Measurements from ENCODE around the gene TMA7.
A peak's percentile ranks its signal among the peaks of the same experiment; 100 is the strongest.

The TMA7 gene

GRCh38 chr3:48472673-48472922, 32.5 kb downstream of the TMA7 start:
- no peak for TF ChIP-seq ZFX (IDR thresholded peaks at IDR 0.05; ENCODE audit: borderline replicate concordance)
- no peak for TF ChIP-seq CTCF (IDR thresholded peaks at IDR 0.05)
- H3K27ac ChIP-seq: peak overlapping the region; percentile 89

GRCh38 chr3:48472923-48473616, 33.0 kb downstream of the TMA7 start:
- TF ChIP-seq ZFX (IDR thresholded peaks at IDR 0.05; ENCODE audit: borderline replicate concordance) (no peak), CTCF (IDR thresholded peaks at IDR 0.05) (peak; percentile 44)
- H3K27ac ChIP-seq: peak overlapping the region; percentile 89

- TF ChIP-seq ZFX (IDR thresholded peaks at IDR 0.05; ENCODE audit: borderline replicate concordance) (no peak), CTCF (IDR thresholded peaks at IDR 0.05) (no peak)
- H3K27ac ChIP-seq: peak overlapping the region; percentile 89
These were observed 33.5 kb downstream of the TMA7 start for GRCh38 chr3:48473617-48473952.

GRCh38 chr3:48474031-48474430, 34.0 kb downstream of the TMA7 start:
- H3K27ac ChIP-seq: peak overlapping the region; percentile 89

GRCh38 chr3:48474619-48475018, 34.6 kb downstream of the TMA7 start:
- H3K27ac ChIP-seq: no peak overlapping the region
- no peak for TF ChIP-seq ZFX (IDR thresholded peaks at IDR 0.05; ENCODE audit: borderline replicate concordance)
- TF ChIP-seq CTCF (IDR thresholded peaks at IDR 0.05): no peak

GRCh38 chr3:48475188-48475587, 35.1 kb downstream of the TMA7 start:
- no peak overlapping the region for H3K27ac ChIP-seq
- no peak for TF ChIP-seq ZFX (IDR thresholded peaks at IDR 0.05; ENCODE audit: borderline replicate concordance)
- TF ChIP-seq CTCF (IDR thresholded peaks at IDR 0.05): no peak

GRCh38 chr3:48476426-48477053, 36.5 kb downstream of the TMA7 start:
- no peak for TF ChIP-seq ZFX (IDR thresholded peaks at IDR 0.05; ENCODE audit: borderline replicate concordance)
- H3K27ac ChIP-seq: no peak overlapping the region

- H3K27ac ChIP-seq: no peak overlapping the region
- no peak for TF ChIP-seq CTCF (IDR thresholded peaks at IDR 0.05)
- no peak for TF ChIP-seq ZFX (IDR thresholded peaks at IDR 0.05; ENCODE audit: borderline replicate concordance)
These were observed 38.0 kb downstream of the TMA7 start for GRCh38 chr3:48477959-48478520.
